GM18526 (cell line): ENCODE results near the gene TDRD12.

Experiments used
- POLR2A ChIP-seq: IDR thresholded peaks from 3 replicates; pipeline ENCODE4 v1.6.1; 2011; ENCODE audit not compliant: insufficient read length; ENCODE audit errors: extremely low read depth

Gene TDRD12

GRCh38 chr19:32735936-32736335, 16.4 kb downstream of the TDRD12 start:
- no peak for TF ChIP-seq POLR2A

GRCh38 chr19:32743021-32743420, 23.5 kb downstream of the TDRD12 start:
- no peak for TF ChIP-seq POLR2A

- TF ChIP-seq POLR2A, result no peak
These were observed 23.9 kb downstream of the TDRD12 start for GRCh38 chr19:32743447-32743846.

GRCh38 chr19:32744555-32745325, 25.2 kb downstream of the TDRD12 start:
- TF ChIP-seq POLR2A, result no peak

GRCh38 chr19:32748497-32748896, 28.9 kb downstream of the TDRD12 start:
- no peak for TF ChIP-seq POLR2A

- no peak for TF ChIP-seq POLR2A
These were observed 29.4 kb downstream of the TDRD12 start for GRCh38 chr19:32748948-32749347.

GRCh38 chr19:32749361-32749760, 29.8 kb downstream of the TDRD12 start:
- TF ChIP-seq POLR2A, result no peak

- TF ChIP-seq POLR2A, result no peak
These were observed 31.0 kb downstream of the TDRD12 start for GRCh38 chr19:32750441-32751055.

- no peak for TF ChIP-seq POLR2A
These were observed 31.5 kb downstream of the TDRD12 start for GRCh38 chr19:32751066-32751465.

- TF ChIP-seq POLR2A, result no peak
These were observed 37.6 kb downstream of the TDRD12 start for GRCh38 chr19:32757189-32757588.

- no peak for TF ChIP-seq POLR2A
These were observed 48.5 kb downstream of the TDRD12 start for GRCh38 chr19:32767951-32768679.

- TF ChIP-seq POLR2A, result no peak
These were observed 52.0 kb downstream of the TDRD12 start for GRCh38 chr19:32771596-32771995.

- TF ChIP-seq POLR2A, result no peak
These were observed 53.6 kb downstream of the TDRD12 start for GRCh38 chr19:32773126-32773525.

- no peak for TF ChIP-seq POLR2A
These were observed 59.5 kb downstream of the TDRD12 start for GRCh38 chr19:32779082-32779481.

GRCh38 chr19:32781280-32781679, 61.7 kb downstream of the TDRD12 start:
- no peak for TF ChIP-seq POLR2A

- TF ChIP-seq POLR2A, result no peak
These were observed 69.9 kb downstream of the TDRD12 start for GRCh38 chr19:32789429-32789828.
